ENCODE results near the gene VRK3. TPM values are rescaled to one million over a fixed set of nuclear protein-coding genes. Genes with fewer than 3 reads are reported as not detected.
"Not testable (repeated sequence)": the region's sequence is repeated elsewhere in the genome, so short reads cannot be mapped to it uniquely, and the experiment has no call there.

The VRK3 gene
- total RNA-seq (ENCODE audit: insufficient read depth, low replicate concordance), result 11.1 TPM

- peak; percentile 100 for DNase-seq (ENCODE audit: low spot score)
These were observed at the start of gene VRK3 for GRCh38 chr19:50025022-50025793. VRK3 (minus strand) TSS chr19:50025372; CDS start chr19:50016162, 9,210 bp downstream.

- not testable (repeated sequence) for DNase-seq (ENCODE audit: low spot score)
These were observed 43.2 kb upstream of the VRK3 start for GRCh38 chr19:50068382-50068781.

- no peak for DNase-seq (ENCODE audit: low spot score)
These were observed 42.4 kb upstream of the VRK3 start for GRCh38 chr19:50067575-50067974.

- no peak for DNase-seq (ENCODE audit: low spot score)
These were observed 40.8 kb upstream of the VRK3 start for GRCh38 chr19:50065938-50066337.

- no peak for DNase-seq (ENCODE audit: low spot score)
These were observed 36.5 kb upstream of the VRK3 start for GRCh38 chr19:50061650-50062049.

- DNase-seq (ENCODE audit: low spot score), result no peak
These were observed 34.9 kb upstream of the VRK3 start for GRCh38 chr19:50060107-50060506.

- DNase-seq (ENCODE audit: low spot score), result no peak
These were observed 33.9 kb upstream of the VRK3 start for GRCh38 chr19:50059045-50059444.

GRCh38 chr19:50058425-50058824 lies 33.3 kb upstream of the VRK3 start:
- no peak for DNase-seq (ENCODE audit: low spot score)

GRCh38 chr19:50053119-50053518 lies 27.9 kb upstream of the VRK3 start:
- DNase-seq (ENCODE audit: low spot score), result no peak

GRCh38 chr19:50051964-50052363 lies 26.8 kb upstream of the VRK3 start:
- no peak for DNase-seq (ENCODE audit: low spot score)

GRCh38 chr19:50051228-50051895 lies 26.2 kb upstream of the VRK3 start:
- not testable (repeated sequence) for DNase-seq (ENCODE audit: low spot score)

GRCh38 chr19:50050406-50051227 lies 25.4 kb upstream of the VRK3 start:
- DNase-seq (ENCODE audit: low spot score), result peak; percentile 85

GRCh38 chr19:50047671-50048070 lies 22.5 kb upstream of the VRK3 start:
- DNase-seq (ENCODE audit: low spot score), result no peak

GRCh38 chr19:50046649-50047503 lies 21.7 kb upstream of the VRK3 start:
- DNase-seq (ENCODE audit: low spot score), result peak; percentile 9

- DNase-seq (ENCODE audit: low spot score), result no peak
These were observed 19.8 kb upstream of the VRK3 start for GRCh38 chr19:50044922-50045321.

- no peak for DNase-seq (ENCODE audit: low spot score)
These were observed 18.8 kb upstream of the VRK3 start for GRCh38 chr19:50043967-50044366.

GRCh38 chr19:50042363-50043024 lies 17.3 kb upstream of the VRK3 start:
- DNase-seq (ENCODE audit: low spot score), result no peak

- no peak for DNase-seq (ENCODE audit: low spot score)
These were observed 15.8 kb upstream of the VRK3 start for GRCh38 chr19:50040967-50041366.

GRCh38 chr19:50039968-50040367 lies 14.8 kb upstream of the VRK3 start:
- no peak for DNase-seq (ENCODE audit: low spot score)

- DNase-seq (ENCODE audit: low spot score), result no peak
These were observed 11.7 kb upstream of the VRK3 start for GRCh38 chr19:50036908-50037307.

GRCh38 chr19:50030937-50031336 lies 5.8 kb upstream of the VRK3 start:
- DNase-seq (ENCODE audit: low spot score), result no peak
